Skeletal muscle cell (primary cell): ENCODE measurements around the gene ADGRV1.
"Not testable (repeated sequence)": the region's sequence is repeated elsewhere in the genome, so short reads cannot be mapped to it uniquely, and the experiment has no call there.

ENCODE experiments used
- DNase-seq: peaks from one replicate; pipeline ENCODE4 v3.0.0-alpha.2; 2010; ENCODE audit warnings: low read depth
- H3K4me3 ChIP-seq: 2 replicates; pipeline ENCODE4 v1.5.1; 2011; ENCODE audit warnings: low read depth, mild to moderate bottlenecking, control low read depth, low read length, moderate library complexity

Gene ADGRV1

GRCh38 chr5:91061946-91062562 lies 503.5 kb downstream of the ADGRV1 start:
- no peak for DNase-seq
- no peak overlapping the region for H3K4me3 ChIP-seq

- not testable (repeated sequence) for DNase-seq, H3K4me3 ChIP-seq
Measured at GRCh38 chr5:91063098-91063690, 504.6 kb downstream of the ADGRV1 start.

- no peak overlapping the region for H3K4me3 ChIP-seq
- DNase-seq, result no peak
Measured at GRCh38 chr5:91065496-91065895, 506.9 kb downstream of the ADGRV1 start.

GRCh38 chr5:91069364-91069763 lies 510.8 kb downstream of the ADGRV1 start:
- H3K4me3 ChIP-seq, result no peak overlapping the region
- DNase-seq, result no peak

GRCh38 chr5:91070761-91071550 lies 512.4 kb downstream of the ADGRV1 start:
- no peak for DNase-seq
- H3K4me3 ChIP-seq, result no peak overlapping the region

- H3K4me3 ChIP-seq, result no peak overlapping the region
- DNase-seq, result peak; percentile 69
Measured at GRCh38 chr5:91072881-91073280, 514.3 kb downstream of the ADGRV1 start.

GRCh38 chr5:91074615-91075014 lies 516.0 kb downstream of the ADGRV1 start:
- no peak overlapping the region for H3K4me3 ChIP-seq
- DNase-seq, result peak; percentile 86

- DNase-seq, result no peak
- no peak overlapping the region for H3K4me3 ChIP-seq
Measured at GRCh38 chr5:91076138-91076537, 517.5 kb downstream of the ADGRV1 start.

GRCh38 chr5:91077623-91078022 lies 519.0 kb downstream of the ADGRV1 start:
- no peak for DNase-seq
- H3K4me3 ChIP-seq, result no peak overlapping the region

GRCh38 chr5:91079037-91079436 lies 520.4 kb downstream of the ADGRV1 start:
- DNase-seq, result peak; percentile 54
- no peak overlapping the region for H3K4me3 ChIP-seq

- H3K4me3 ChIP-seq, result no peak overlapping the region
- DNase-seq, result no peak
Measured at GRCh38 chr5:91089758-91090157, 531.2 kb downstream of the ADGRV1 start.

- DNase-seq, result no peak
- H3K4me3 ChIP-seq, result no peak overlapping the region
Measured at GRCh38 chr5:91090995-91091394, 532.4 kb downstream of the ADGRV1 start.

GRCh38 chr5:91091471-91092234 lies 533.1 kb downstream of the ADGRV1 start:
- H3K4me3 ChIP-seq, result no peak overlapping the region
- no peak for DNase-seq

GRCh38 chr5:91092859-91093783 lies 534.5 kb downstream of the ADGRV1 start:
- no peak overlapping the region for H3K4me3 ChIP-seq
- no peak for DNase-seq

- no peak overlapping the region for H3K4me3 ChIP-seq
- DNase-seq, result no peak
Measured at GRCh38 chr5:91095313-91095712, 536.7 kb downstream of the ADGRV1 start.

- no peak for DNase-seq
- H3K4me3 ChIP-seq, result no peak overlapping the region
Measured at GRCh38 chr5:91095786-91096385, 537.3 kb downstream of the ADGRV1 start.

GRCh38 chr5:91098541-91098940 lies 539.9 kb downstream of the ADGRV1 start:
- H3K4me3 ChIP-seq, result no peak overlapping the region
- DNase-seq, result no peak

- peak; percentile 56 for DNase-seq
- H3K4me3 ChIP-seq, result no peak overlapping the region
Measured at GRCh38 chr5:91101600-91102379, 543.2 kb downstream of the ADGRV1 start.
